Prostate gland (tissue), 2 donors: ENCODE results near the gene TUBGCP2. TPM values are rescaled to one million over a fixed set of nuclear protein-coding genes. Genes with fewer than 3 reads are reported as not detected.

Experiments used
- DNase-seq: peaks from one replicate; pipeline ENCODE4 v3.0.0-alpha.2; 2019; ENCODE audit warnings: low spot score
- H3K27ac ChIP-seq, 2 donors: fragments of 200-600 bp; sonication (generic); 2 replicates each; pipeline ENCODE4 v1.5.1; 2017 to 2019
- H3K27me3 ChIP-seq: fragments of 200-600 bp; sonication (generic); replicated peaks from 2 replicates; pipeline ENCODE4 v1.5.1; 2019; ENCODE audit not compliant: insufficient read depth
- H3K36me3 ChIP-seq, 2 donors: fragments of 200-600 bp; sonication (generic); 1 replicate in 1 of 2; 2 replicates in 1 of 2; pipeline versions ENCODE4 v1.5.1 to v1.8.1; 2017 to 2019
- H3K4me1 ChIP-seq: fragments of 200-600 bp; sonication (generic); replicated peaks from 2 replicates; pipeline ENCODE4 v1.5.1; 2019
- H3K4me3 ChIP-seq, 2 donors: fragments of 200-600 bp; sonication (generic); 2 replicates each; pipeline ENCODE4 v1.5.1; 2017 to 2019
- H3K9me3 ChIP-seq: fragments of 200-600 bp; sonication (generic); 2 replicates; pipeline ENCODE4 v1.5.1; 2017
- CTCF ChIP-seq, 4 experiments: fragments of 200-600 bp in 2 of 4; fragments of 450-650 bp in 2 of 4; sonication (generic) in 2 of 4; IDR thresholded peaks; 1 replicate in 3 of 4; 2 replicates in 1 of 4; pipeline ENCODE4 v1.5.1; 2016 to 2019; ENCODE audit warnings: antibody characterized with exemption in 4 of 4, mild to moderate bottlenecking in 2 of 4, moderate library complexity in 2 of 4
- POLR2A ChIP-seq: fragments of 450-650 bp; IDR thresholded peaks from one replicate; pipeline ENCODE4 v1.6.1; 2016; ENCODE audit warnings: antibody characterized with exemption, mild to moderate bottlenecking
- POLR2AphosphoS5 ChIP-seq: sonication (generic); formaldehyde crosslinking; IDR thresholded peaks from one replicate; pipeline ENCODE4 v1.6.1; 2017; ENCODE audit warnings: antibody characterized with exemption
- WGBS: methylation state at CpG from one replicate; pipeline ENCODE4 v1.1.5; 2018; 5-methylcytosine and 5-hydroxymethylcytosine counted together
- intact Hi-C: fragments of 100-400 bp; cut with DNase I; formaldehyde crosslinking; loops from one replicate; pipeline ENCODE4 v1.14.2; 2022
- total RNA-seq, 2 donors: library from RNA; depleted of rRNA; stranded (reverse); fragments of >200 nt; gene quantifications; one replicate each; pipeline ENCODE4 v1.1.0, GENCODE V29; 2016

Gene TUBGCP2
- total RNA-seq, 2 donors from 2014 or later, result 53.5 to 78.5 TPM

GRCh38 chr10:133349577-133350011, 40.9 kb upstream of the TUBGCP2 start:
- 66% methylated on average over 9 of the region's 9 CpGs for WGBS
- H3K27me3 ChIP-seq, result no peaks in the 10 kb centered on the region
- no peaks in the 10 kb centered on the region for H3K9me3 ChIP-seq
- no peak overlapping the region for H3K4me3 ChIP-seq
- intact Hi-C loops, result no loop called here
- no peaks in the 10 kb centered on the region for H3K36me3 ChIP-seq
- no peaks in the 10 kb centered on the region for H3K4me1 ChIP-seq
- TF ChIP-seq CTCF (IDR thresholded peaks at IDR 0.05) (no peak), POLR2AphosphoS5 (no peak), POLR2A (no peak)
- H3K27ac ChIP-seq, result no peak overlapping the region
- no peak for DNase-seq

- no peaks in the 10 kb centered on the region for H3K27me3 ChIP-seq
- no peaks in the 10 kb centered on the region for H3K9me3 ChIP-seq
- no peaks in the 10 kb centered on the region for H3K36me3 ChIP-seq
- no peak overlapping the region for H3K4me3 ChIP-seq
- TF ChIP-seq POLR2A (no peak), POLR2AphosphoS5 (no peak)
- no peak for DNase-seq
- no peaks in the 10 kb centered on the region for H3K4me1 ChIP-seq
- intact Hi-C loops, result no loop called here
- WGBS, result 91% methylated on average over 8 of the region's 8 CpGs
- H3K27ac ChIP-seq, result no peak overlapping the region
Measured at GRCh38 chr10:133349160-133349568, 40.5 kb upstream of the TUBGCP2 start.

GRCh38 chr10:133347710-133348517, 39.2 kb upstream of the TUBGCP2 start:
- Histone ChIP-seq H3K9me3 (no peaks in the 10 kb centered on the region), H3K4me3 (no peak overlapping the region), H3K36me3 (no peaks in the 10 kb centered on the region), H3K4me1 (no peaks in the 10 kb centered on the region), H3K27ac (no peak overlapping the region), H3K27me3 (peaks cover 6% of the 10 kb centered on the region)
- intact Hi-C loops, result no loop called here
- TF ChIP-seq POLR2AphosphoS5, result no peak
- TF ChIP-seq CTCF (IDR thresholded peaks at IDR 0.05), result no peak
- no peak for TF ChIP-seq POLR2A
- DNase-seq, result no peak
- 56% methylated on average over 16 of the region's 16 CpGs for WGBS

GRCh38 chr10:133346413-133346812, 37.7 kb upstream of the TUBGCP2 start:
- H3K27me3 ChIP-seq, result peaks cover 7% of the 10 kb centered on the region

GRCh38 chr10:133344236-133344635, 35.6 kb upstream of the TUBGCP2 start:
- H3K9me3 ChIP-seq, result no peaks in the 10 kb centered on the region
- H3K36me3 ChIP-seq, result no peaks in the 10 kb centered on the region
- 48% methylated on average over 5 of the region's 5 CpGs for WGBS
- intact Hi-C loops, result no loop called here
- TF ChIP-seq POLR2A (no peak), POLR2AphosphoS5 (no peak), CTCF (IDR thresholded peaks at IDR 0.05) (no peak)
- H3K4me1 ChIP-seq, result no peaks in the 10 kb centered on the region
- H3K27me3 ChIP-seq, result peaks cover 8% of the 10 kb centered on the region
- DNase-seq, result no peak
- no peak overlapping the region for H3K4me3 ChIP-seq
- no peak overlapping the region for H3K27ac ChIP-seq

More at GRCh38 chr10:133346413-133346812, 37.7 kb upstream of the TUBGCP2 start:
- no peaks in the 10 kb centered on the region for H3K4me1 ChIP-seq
- 49% methylated on average over 11 of the region's 11 CpGs for WGBS
- no peaks in the 10 kb centered on the region for H3K36me3 ChIP-seq
- no peak overlapping the region for H3K27ac ChIP-seq
- no peak overlapping the region for H3K4me3 ChIP-seq
- DNase-seq, result no peak
- intact Hi-C loops, result no loop called here
- H3K9me3 ChIP-seq, result no peaks in the 10 kb centered on the region
- TF ChIP-seq POLR2A (no peak), POLR2AphosphoS5 (no peak), CTCF (IDR thresholded peaks at IDR 0.05) (no peak)
